K562 (cell line): ENCODE measurements around the gene TRIAP1. TPM values are rescaled to one million over a fixed set of nuclear protein-coding genes. Genes with fewer than 3 reads are reported as not detected.

Experiments used
- CXXC5 ChIP-seq: fragments of 250-450 bp; sonication (Bioruptor Pico); IDR thresholded peaks from 2 replicates; pipeline ENCODE4 v1.8.0; 2022; ENCODE audit warnings: inconsistent platforms, mild to moderate bottlenecking, moderate library complexity
- EP400 ChIP-seq: fragments of 450-650 bp; IDR thresholded peaks from 2 replicates; pipeline ENCODE4 v1.6.1; 2017; ENCODE audit warnings: antibody characterized with exemption, mild to moderate bottlenecking, moderate library complexity
- FOXJ2 ChIP-seq: fragments of 200-800 bp; sonication (Bioruptor generic); IDR thresholded peaks from 2 replicates; pipeline ENCODE4 v1.6.1; 2016; ENCODE audit warnings: missing genetic modification characterization, missing compliant biosample characterization
- GATAD2A ChIP-seq: fragments of 450-650 bp; IDR thresholded peaks from 2 replicates; pipeline ENCODE4 v1.6.1; 2017
- JUN ChIP-seq, 2 experiments: sonication (generic) in 1 of 2; formaldehyde crosslinking in 1 of 2; IDR thresholded peaks; 2 replicates each; pipeline versions ENCODE4 v1.6.1 to v1.8.0; 2012 to 2022; ENCODE audit warnings: borderline replicate concordance in 2 of 2, mild to moderate bottlenecking in 2 of 2, improper control_type of control experiment in 1 of 2, low read depth in 1 of 2, low read length in 1 of 2, missing genetic modification reagents in 1 of 2
- NFE2L1 ChIP-seq: fragments of 450-650 bp; IDR thresholded peaks from 2 replicates; pipeline ENCODE4 v1.6.1; 2016; ENCODE audit warnings: missing genetic modification characterization, low read depth, mild to moderate bottlenecking, missing compliant biosample characterization, moderate library complexity, borderline replicate concordance
- NFIX ChIP-seq: fragments of 250-450 bp; sonication (Bioruptor Pico); IDR thresholded peaks from 2 replicates; pipeline ENCODE4 v1.4.0; 2020; ENCODE audit warnings: low read depth, mild to moderate bottlenecking, moderate library complexity
- NFRKB ChIP-seq: fragments of 450-650 bp; IDR thresholded peaks from 2 replicates; pipeline ENCODE4 v1.6.1; 2016; ENCODE audit warnings: low read depth
- POLR2A ChIP-seq: fragments of 450-650 bp; conservative IDR thresholded peaks from 2 replicates; pipeline ENCODE4 v1.6.1; 2016
- RBM34 ChIP-seq: fragments of 200-400 bp; formaldehyde crosslinking; IDR thresholded peaks from 2 replicates; pipeline ENCODE4 v1.6.1; 2018; ENCODE audit warnings: low read length, borderline replicate concordance; ENCODE audit not compliant: insufficient read depth
- ZNF583 ChIP-seq: fragments of 250-450 bp; sonication (Bioruptor Pico); IDR thresholded peaks from 2 replicates; pipeline ENCODE4 v1.4.0; 2020
- polyA plus RNA-seq, 8 experiments: library from polyadenylated mRNA; depleted of rRNA in 4 of 8; stranded (reverse) in 5 of 8; unstranded in 3 of 8; fragments of >200 nt; fragmentation: Nextera tagmentation in 2 of 8; fragmentation: Illumina TruSeq in 1 of 8; extraction: Ambion mirVana in 2 of 8; extraction: Trizol in 1 of 8; gene quantifications; 2 replicates each; pipeline versions ENCODE4 v1.2.1 to v1.2.3, GENCODE V29; 2011 to 2014; ENCODE audit warnings: inconsistent platforms in 1 of 8, missing spikeins in 1 of 8
- total RNA-seq, 7 experiments: library from RNA; depleted of rRNA in 6 of 7; stranded (reverse); fragments of >200 nt in 6 of 7; fragmentation: Illumina TruSeq in 2 of 7; extraction: Trizol in 2 of 7; gene quantifications; 2 replicates each; pipeline versions ENCODE4 v1.2.1 to v1.2.3, GENCODE V29; 2011 to 2021; ENCODE audit warnings: low replicate concordance in 1 of 7
- TF ChIP-seq, protein P1 (sequence below): fragments of 200-600 bp; sonication (generic); IDR thresholded peaks from one replicate; pipeline ENCODE4 v1.6.1; 2012; ENCODE audit warnings: mild to moderate bottlenecking, low read depth, low read length, inconsistent platforms
- TF ChIP-seq, protein P2 (sequence below): fragments of 450-650 bp; conservative IDR thresholded peaks from 2 replicates; pipeline ENCODE4 v1.6.1; 2016; ENCODE audit warnings: missing genetic modification characterization, low read depth, mild to moderate bottlenecking, missing compliant biosample characterization, moderate library complexity
- TF ChIP-seq, protein P3 (sequence below): fragments of 450-650 bp; IDR thresholded peaks from 2 replicates; pipeline ENCODE4 v1.6.1; 2014; ENCODE audit warnings: low read depth, mild to moderate bottlenecking, moderate library complexity, borderline replicate concordance

TRIAP1 gene
- total and polyA plus RNA-seq, 9 of the 15 experiments (the other 6 are each of a cell fraction or from before 2014, with no cell fraction given), result 37.3 to 354 (median 65.4) TPM

DNA sequence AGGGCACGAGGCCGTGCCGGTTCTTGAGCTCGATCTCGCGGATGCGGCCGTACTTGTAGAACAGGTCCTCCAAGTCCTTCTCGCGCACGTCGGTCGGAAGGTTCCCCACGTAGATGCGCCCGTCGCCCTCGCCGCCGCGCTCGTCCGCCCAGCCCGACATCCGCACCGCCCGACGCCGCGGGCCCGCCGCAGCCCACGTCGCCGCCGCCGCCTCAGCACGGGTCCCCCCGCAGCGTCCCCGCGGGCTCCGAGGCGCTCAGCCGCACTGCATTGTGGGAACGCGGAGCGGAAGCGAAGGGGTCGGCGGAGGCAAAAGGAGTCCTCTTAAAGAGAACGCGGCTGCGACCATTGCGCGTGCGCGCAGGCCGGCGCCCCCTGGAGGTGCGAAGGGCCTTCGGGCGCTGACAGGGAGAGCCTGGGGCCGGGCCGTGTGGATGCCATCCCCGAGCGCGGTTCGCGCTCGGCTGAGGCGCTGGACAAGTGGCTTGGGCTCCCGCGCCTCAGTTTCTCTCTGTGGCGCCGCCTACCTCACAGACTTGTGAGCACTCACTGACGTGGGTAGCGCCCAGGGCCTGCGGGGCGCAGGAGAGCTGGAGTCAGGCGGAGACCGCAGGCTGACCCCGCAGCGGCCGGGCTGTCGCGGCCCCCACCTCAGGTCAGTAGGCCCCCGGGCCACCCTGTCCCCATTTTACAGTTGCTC lies 23.4 kb upstream of the TRIAP1 start, which contains the start of gene SRSF9 (continued):
- TF ChIP-seq, protein P1, sequence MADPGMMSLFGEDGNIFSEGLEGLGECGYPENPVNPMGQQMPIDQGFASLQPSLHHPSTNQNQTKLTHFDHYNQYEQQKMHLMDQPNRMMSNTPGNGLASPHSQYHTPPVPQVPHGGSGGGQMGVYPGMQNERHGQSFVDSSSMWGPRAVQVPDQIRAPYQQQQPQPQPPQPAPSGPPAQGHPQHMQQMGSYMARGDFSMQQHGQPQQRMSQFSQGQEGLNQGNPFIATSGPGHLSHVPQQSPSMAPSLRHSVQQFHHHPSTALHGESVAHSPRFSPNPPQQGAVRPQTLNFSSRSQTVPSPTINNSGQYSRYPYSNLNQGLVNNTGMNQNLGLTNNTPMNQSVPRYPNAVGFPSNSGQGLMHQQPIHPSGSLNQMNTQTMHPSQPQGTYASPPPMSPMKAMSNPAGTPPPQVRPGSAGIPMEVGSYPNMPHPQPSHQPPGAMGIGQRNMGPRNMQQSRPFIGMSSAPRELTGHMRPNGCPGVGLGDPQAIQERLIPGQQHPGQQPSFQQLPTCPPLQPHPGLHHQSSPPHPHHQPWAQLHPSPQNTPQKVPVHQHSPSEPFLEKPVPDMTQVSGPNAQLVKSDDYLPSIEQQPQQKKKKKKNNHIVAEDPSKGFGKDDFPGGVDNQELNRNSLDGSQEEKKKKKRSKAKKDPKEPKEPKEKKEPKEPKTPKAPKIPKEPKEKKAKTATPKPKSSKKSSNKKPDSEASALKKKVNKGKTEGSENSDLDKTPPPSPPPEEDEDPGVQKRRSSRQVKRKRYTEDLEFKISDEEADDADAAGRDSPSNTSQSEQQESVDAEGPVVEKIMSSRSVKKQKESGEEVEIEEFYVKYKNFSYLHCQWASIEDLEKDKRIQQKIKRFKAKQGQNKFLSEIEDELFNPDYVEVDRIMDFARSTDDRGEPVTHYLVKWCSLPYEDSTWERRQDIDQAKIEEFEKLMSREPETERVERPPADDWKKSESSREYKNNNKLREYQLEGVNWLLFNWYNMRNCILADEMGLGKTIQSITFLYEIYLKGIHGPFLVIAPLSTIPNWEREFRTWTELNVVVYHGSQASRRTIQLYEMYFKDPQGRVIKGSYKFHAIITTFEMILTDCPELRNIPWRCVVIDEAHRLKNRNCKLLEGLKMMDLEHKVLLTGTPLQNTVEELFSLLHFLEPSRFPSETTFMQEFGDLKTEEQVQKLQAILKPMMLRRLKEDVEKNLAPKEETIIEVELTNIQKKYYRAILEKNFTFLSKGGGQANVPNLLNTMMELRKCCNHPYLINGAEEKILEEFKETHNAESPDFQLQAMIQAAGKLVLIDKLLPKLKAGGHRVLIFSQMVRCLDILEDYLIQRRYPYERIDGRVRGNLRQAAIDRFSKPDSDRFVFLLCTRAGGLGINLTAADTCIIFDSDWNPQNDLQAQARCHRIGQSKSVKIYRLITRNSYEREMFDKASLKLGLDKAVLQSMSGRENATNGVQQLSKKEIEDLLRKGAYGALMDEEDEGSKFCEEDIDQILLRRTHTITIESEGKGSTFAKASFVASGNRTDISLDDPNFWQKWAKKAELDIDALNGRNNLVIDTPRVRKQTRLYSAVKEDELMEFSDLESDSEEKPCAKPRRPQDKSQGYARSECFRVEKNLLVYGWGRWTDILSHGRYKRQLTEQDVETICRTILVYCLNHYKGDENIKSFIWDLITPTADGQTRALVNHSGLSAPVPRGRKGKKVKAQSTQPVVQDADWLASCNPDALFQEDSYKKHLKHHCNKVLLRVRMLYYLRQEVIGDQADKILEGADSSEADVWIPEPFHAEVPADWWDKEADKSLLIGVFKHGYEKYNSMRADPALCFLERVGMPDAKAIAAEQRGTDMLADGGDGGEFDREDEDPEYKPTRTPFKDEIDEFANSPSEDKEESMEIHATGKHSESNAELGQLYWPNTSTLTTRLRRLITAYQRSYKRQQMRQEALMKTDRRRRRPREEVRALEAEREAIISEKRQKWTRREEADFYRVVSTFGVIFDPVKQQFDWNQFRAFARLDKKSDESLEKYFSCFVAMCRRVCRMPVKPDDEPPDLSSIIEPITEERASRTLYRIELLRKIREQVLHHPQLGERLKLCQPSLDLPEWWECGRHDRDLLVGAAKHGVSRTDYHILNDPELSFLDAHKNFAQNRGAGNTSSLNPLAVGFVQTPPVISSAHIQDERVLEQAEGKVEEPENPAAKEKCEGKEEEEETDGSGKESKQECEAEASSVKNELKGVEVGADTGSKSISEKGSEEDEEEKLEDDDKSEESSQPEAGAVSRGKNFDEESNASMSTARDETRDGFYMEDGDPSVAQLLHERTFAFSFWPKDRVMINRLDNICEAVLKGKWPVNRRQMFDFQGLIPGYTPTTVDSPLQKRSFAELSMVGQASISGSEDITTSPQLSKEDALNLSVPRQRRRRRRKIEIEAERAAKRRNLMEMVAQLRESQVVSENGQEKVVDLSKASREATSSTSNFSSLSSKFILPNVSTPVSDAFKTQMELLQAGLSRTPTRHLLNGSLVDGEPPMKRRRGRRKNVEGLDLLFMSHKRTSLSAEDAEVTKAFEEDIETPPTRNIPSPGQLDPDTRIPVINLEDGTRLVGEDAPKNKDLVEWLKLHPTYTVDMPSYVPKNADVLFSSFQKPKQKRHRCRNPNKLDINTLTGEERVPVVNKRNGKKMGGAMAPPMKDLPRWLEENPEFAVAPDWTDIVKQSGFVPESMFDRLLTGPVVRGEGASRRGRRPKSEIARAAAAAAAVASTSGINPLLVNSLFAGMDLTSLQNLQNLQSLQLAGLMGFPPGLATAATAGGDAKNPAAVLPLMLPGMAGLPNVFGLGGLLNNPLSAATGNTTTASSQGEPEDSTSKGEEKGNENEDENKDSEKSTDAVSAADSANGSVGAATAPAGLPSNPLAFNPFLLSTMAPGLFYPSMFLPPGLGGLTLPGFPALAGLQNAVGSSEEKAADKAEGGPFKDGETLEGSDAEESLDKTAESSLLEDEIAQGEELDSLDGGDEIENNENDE, result no peak
- TF ChIP-seq RBM34 (no peak), CXXC5 (CRISPR knock-in tag) (peak; percentile 87), GATAD2A (no peak), NFIX (CRISPR knock-in tag) (no peak), FOXJ2 (tag) (no peak), EP400 (peak; percentile 73), ZNF583 (CRISPR knock-in tag) (peak; percentile 48; the same call in 1 of the 2 replicates), POLR2A (peak; percentile 87), JUN (IDR thresholded peaks at IDR 0.05; ENCODE audit: borderline replicate concordance, low read depth, low read length) (no peak), JUN (CRISPR knock-in tag; IDR thresholded peaks at IDR 0.05; ENCODE audit: borderline replicate concordance) (no peak), NFE2L1 (tag) (no peak), NFRKB (no peak)
- TF ChIP-seq, protein P2, sequence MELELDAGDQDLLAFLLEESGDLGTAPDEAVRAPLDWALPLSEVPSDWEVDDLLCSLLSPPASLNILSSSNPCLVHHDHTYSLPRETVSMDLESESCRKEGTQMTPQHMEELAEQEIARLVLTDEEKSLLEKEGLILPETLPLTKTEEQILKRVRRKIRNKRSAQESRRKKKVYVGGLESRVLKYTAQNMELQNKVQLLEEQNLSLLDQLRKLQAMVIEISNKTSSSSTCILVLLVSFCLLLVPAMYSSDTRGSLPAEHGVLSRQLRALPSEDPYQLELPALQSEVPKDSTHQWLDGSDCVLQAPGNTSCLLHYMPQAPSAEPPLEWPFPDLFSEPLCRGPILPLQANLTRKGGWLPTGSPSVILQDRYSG (tag), result 0 out of 2 replicates have a peak, but pooled peaks have one; percentile 39
- TF ChIP-seq, protein P3, sequence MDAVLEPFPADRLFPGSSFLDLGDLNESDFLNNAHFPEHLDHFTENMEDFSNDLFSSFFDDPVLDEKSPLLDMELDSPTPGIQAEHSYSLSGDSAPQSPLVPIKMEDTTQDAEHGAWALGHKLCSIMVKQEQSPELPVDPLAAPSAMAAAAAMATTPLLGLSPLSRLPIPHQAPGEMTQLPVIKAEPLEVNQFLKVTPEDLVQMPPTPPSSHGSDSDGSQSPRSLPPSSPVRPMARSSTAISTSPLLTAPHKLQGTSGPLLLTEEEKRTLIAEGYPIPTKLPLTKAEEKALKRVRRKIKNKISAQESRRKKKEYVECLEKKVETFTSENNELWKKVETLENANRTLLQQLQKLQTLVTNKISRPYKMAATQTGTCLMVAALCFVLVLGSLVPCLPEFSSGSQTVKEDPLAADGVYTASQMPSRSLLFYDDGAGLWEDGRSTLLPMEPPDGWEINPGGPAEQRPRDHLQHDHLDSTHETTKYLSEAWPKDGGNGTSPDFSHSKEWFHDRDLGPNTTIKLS, result peak; percentile 63
